Ascending aorta (tissue), 2 donors: ENCODE results near the gene TEK. TPM values are rescaled to one million over a fixed set of nuclear protein-coding genes. Genes with fewer than 3 reads are reported as not detected.
A peak's percentile ranks its signal among the peaks of the same experiment; 100 is the strongest.

Source experiments
- DNase-seq, 2 donors: peaks; one replicate each; pipeline ENCODE4 v3.0.0-alpha.2; 2019; ENCODE audit warnings: low spot score in 2 of 2
- H3K27ac ChIP-seq, 2 donors: fragments of 200-600 bp; sonication (generic); one replicate each; pipeline ENCODE4 v1.5.1; 2016 to 2017; ENCODE audit warnings: mild to moderate bottlenecking in 1 of 2
- H3K27me3 ChIP-seq: fragments of 200-600 bp; sonication (generic); one replicate; pipeline ENCODE4 v1.5.1; 2017
- H3K36me3 ChIP-seq, 2 donors: fragments of 200-600 bp; sonication (generic); one replicate each; pipeline ENCODE4 v1.5.1; 2016
- H3K4me1 ChIP-seq, 2 donors: fragments of 200-600 bp; sonication (generic); one replicate each; pipeline ENCODE4 v1.5.1; 2016 to 2017; ENCODE audit warnings: mild to moderate bottlenecking in 1 of 2
- H3K4me3 ChIP-seq, 2 donors: fragments of 200-600 bp; sonication (generic); one replicate each; pipeline ENCODE4 v1.5.1; 2016 to 2017; ENCODE audit warnings: mild to moderate bottlenecking in 1 of 2
- H3K9me3 ChIP-seq, 2 donors: fragments of 200-600 bp; sonication (generic); one replicate each; pipeline ENCODE4 v1.5.1; 2016
- CTCF ChIP-seq, 3 experiments: fragments of 200-600 bp in 2 of 3; fragments of 450-650 bp in 1 of 3; sonication (generic) in 2 of 3; IDR thresholded peaks; one replicate each; pipeline ENCODE4 v1.5.1; 2016 to 2019; ENCODE audit warnings: antibody characterized with exemption in 3 of 3, mild to moderate bottlenecking in 1 of 3, moderate library complexity in 1 of 3
- intact Hi-C: fragments of 100-400 bp; cut with DNase I; formaldehyde crosslinking; loops from one replicate; pipeline ENCODE4 v1.15.1; 2023
- total RNA-seq: library from RNA; depleted of rRNA; stranded (reverse); fragments of >200 nt; gene quantifications from one replicate; pipeline ENCODE4 v1.1.0, GENCODE V29; 2016

TEK gene
- total RNA-seq, 1 donor from 2014 or later, result 31.8 TPM

GRCh38 chr9:27261517-27262211 lies 152.6 kb downstream of the TEK start:
- no peak for DNase-seq
- no peaks in the 10 kb centered on the region for H3K9me3 ChIP-seq
- intact Hi-C loops, result no loop called here
- no peak for TF ChIP-seq CTCF (IDR thresholded peaks at IDR 0.05)
- H3K27ac ChIP-seq, result no peak overlapping the region
- no peaks in the 10 kb centered on the region for H3K36me3 ChIP-seq
- H3K27me3 ChIP-seq, result no peaks in the 10 kb centered on the region
- H3K4me3 ChIP-seq, result no peak overlapping the region
- H3K4me1 ChIP-seq, result no peaks in the 10 kb centered on the region

- Histone ChIP-seq H3K9me3 (no peaks in the 10 kb centered on the region), H3K4me3 (no peak overlapping the region), H3K27me3 (no peaks in the 10 kb centered on the region), H3K36me3 (no peaks in the 10 kb centered on the region), H3K4me1 (no peaks in the 10 kb centered on the region), H3K27ac (no peak overlapping the region)
- TF ChIP-seq CTCF (IDR thresholded peaks at IDR 0.05), result no peak
- no peak for DNase-seq
- intact Hi-C loops, result no loop called here
Observed at GRCh38 chr9:27272103-27272502, 163.1 kb downstream of the TEK start.

GRCh38 chr9:27273186-27273585 lies 164.2 kb downstream of the TEK start:
- H3K27ac ChIP-seq, result no peak overlapping the region
- no peak overlapping the region for H3K4me3 ChIP-seq
- no peaks in the 10 kb centered on the region for H3K36me3 ChIP-seq
- H3K27me3 ChIP-seq, result no peaks in the 10 kb centered on the region
- intact Hi-C loops, result no loop called here
- H3K9me3 ChIP-seq, result no peaks in the 10 kb centered on the region
- no peak for TF ChIP-seq CTCF (IDR thresholded peaks at IDR 0.05)
- no peaks in the 10 kb centered on the region for H3K4me1 ChIP-seq
- no peak for DNase-seq

- no peaks in the 10 kb centered on the region for H3K9me3 ChIP-seq
- no peak for DNase-seq
- peak overlapping the region in 1 of 2 donors; percentile 38 for H3K4me3 ChIP-seq
- H3K27me3 ChIP-seq, result no peaks in the 10 kb centered on the region
- H3K27ac ChIP-seq, result no peak overlapping the region
- no peaks in the 10 kb centered on the region for H3K4me1 ChIP-seq
- TF ChIP-seq CTCF (IDR thresholded peaks at IDR 0.05), result peak; percentile 56 to 76 (median 60)
- intact Hi-C loops, result loop anchor here (1.0 kb wide), 1 partner anchor 243 kb away; no protein-coding TSS in a partner anchor
- no peaks in the 10 kb centered on the region for H3K36me3 ChIP-seq
Observed at GRCh38 chr9:27276193-27277030, 167.4 kb downstream of the TEK start.

- intact Hi-C loops, result no loop called here
- H3K27me3 ChIP-seq, result no peaks in the 10 kb centered on the region
- no peak for TF ChIP-seq CTCF (IDR thresholded peaks at IDR 0.05)
Observed at GRCh38 chr9:27278374-27278773, 169.3 kb downstream of the TEK start.

More at GRCh38 chr9:27278374-27278773, 169.3 kb downstream of the TEK start:
- H3K4me1 ChIP-seq, result no peaks in the 10 kb centered on the region
- DNase-seq, result no peak
- no peak overlapping the region for H3K4me3 ChIP-seq
- no peaks in the 10 kb centered on the region for H3K9me3 ChIP-seq
- H3K36me3 ChIP-seq, result no peaks in the 10 kb centered on the region
- no peak overlapping the region for H3K27ac ChIP-seq
